CD14-positive monocyte (primary cell): ENCODE data around the gene PTPRN2. TPM values are rescaled to one million over a fixed set of nuclear protein-coding genes. Genes with fewer than 3 reads are reported as not detected.
"Not testable (repeated sequence)": the region's sequence is repeated elsewhere in the genome, so short reads cannot be mapped to it uniquely, and the experiment has no call there.

Experiments used
- DNase-seq, 3 donors: peaks; one replicate each; pipeline ENCODE4 v3.0.0-alpha.2; 2011 to 2022
- H2AFZ ChIP-seq: 2 replicates; pipeline ENCODE4 v1.6.0; 2012; ENCODE audit warnings: mild to moderate bottlenecking, low read depth, low read length, inconsistent platforms; ENCODE audit not compliant: insufficient read depth, poor library complexity, severe bottlenecking
- H3K27ac ChIP-seq, 2 donors: 1 replicate in 1 of 2; 2 replicates in 1 of 2; pipeline ENCODE4 v1.5.1; 2012 to 2013; ENCODE audit warnings: low read length in 2 of 2, control low read depth in 1 of 2, inconsistent platforms in 1 of 2, low read depth in 1 of 2, mild to moderate bottlenecking in 1 of 2
- H3K27me3 ChIP-seq, 2 donors: one replicate each; pipeline versions ENCODE4 v1.6.0 to v1.6.1; 2011 to 2013; ENCODE audit warnings: low read length in 2 of 2; ENCODE audit not compliant: control insufficient read depth in 2 of 2, insufficient read depth in 2 of 2
- H3K36me3 ChIP-seq, 2 donors: replicated peaks in 1 of 2; 1 replicate in 1 of 2; 2 replicates in 1 of 2; pipeline versions ENCODE4 v1.5.1 to v1.6.1; 2012 to 2013; ENCODE audit warnings: low read length in 2 of 2, control low read depth in 1 of 2, inconsistent platforms in 1 of 2, mild to moderate bottlenecking in 1 of 2; ENCODE audit not compliant: insufficient read depth in 2 of 2, control insufficient read depth in 1 of 2
- H3K4me1 ChIP-seq, 2 donors: 1 replicate in 1 of 2; 2 replicates in 1 of 2; pipeline versions ENCODE4 v1.5.1 to v1.6.1; 2012 to 2013; ENCODE audit warnings: low read length in 2 of 2, control low read depth in 1 of 2, inconsistent platforms in 1 of 2, mild to moderate bottlenecking in 1 of 2, moderate library complexity in 1 of 2; ENCODE audit not compliant: insufficient read depth in 2 of 2, control insufficient read depth in 1 of 2
- H3K4me2 ChIP-seq: replicated peaks from 2 replicates; pipeline ENCODE3; 2012; ENCODE audit warnings: low read length, moderate library complexity, mild to moderate bottlenecking; ENCODE audit not compliant: poor library complexity, severe bottlenecking; ENCODE audit errors: extremely low read depth
- H3K4me3 ChIP-seq, 3 experiments: fragments of 200-600 bp in 1 of 3; sonication (generic) in 1 of 3; replicated peaks in 1 of 3; 1 replicate in 2 of 3; 2 replicates in 1 of 3; pipeline ENCODE4 v1.5.1; 2011 to 2013; ENCODE audit warnings: low read length in 3 of 3, mild to moderate bottlenecking in 3 of 3, control low read depth in 2 of 3, low read depth in 2 of 3, inconsistent platforms in 1 of 3, moderate library complexity in 1 of 3
- H3K79me2 ChIP-seq: 2 replicates; pipeline ENCODE4 v1.6.0; 2012; ENCODE audit warnings: mild to moderate bottlenecking, control low read depth, inconsistent platforms, low read length, moderate library complexity; ENCODE audit not compliant: insufficient read depth
- H3K9ac ChIP-seq: 2 replicates; pipeline ENCODE4 v1.6.0; 2017; ENCODE audit warnings: low read length, mild to moderate bottlenecking; ENCODE audit not compliant: insufficient read depth, poor library complexity, severe bottlenecking
- H3K9me3 ChIP-seq, 2 donors: replicated peaks in 1 of 2; 1 replicate in 1 of 2; 2 replicates in 1 of 2; pipeline versions ENCODE4 v1.5.1 to v1.6.1; 2012 to 2013; ENCODE audit warnings: low read length in 2 of 2, control low read depth in 1 of 2; ENCODE audit not compliant: control insufficient read depth in 1 of 2, insufficient read depth in 1 of 2
- H4K20me1 ChIP-seq: 2 replicates; pipeline ENCODE4 v1.6.0; 2012; ENCODE audit warnings: mild to moderate bottlenecking, low read length, control low read depth, moderate library complexity; ENCODE audit not compliant: insufficient read depth
- H3K27ac Mint-ChIP-seq, 7 donors: one replicate each; pipeline ENCODE4 v1.8.0; 2020; ENCODE audit warnings: mild to moderate bottlenecking in 7 of 7, mixed read lengths in 7 of 7, moderate library complexity in 6 of 7, inconsistent platforms in 2 of 7
- H3K27me3 Mint-ChIP-seq, 3 donors: one replicate each; pipeline ENCODE4 v1.8.0; 2021 to 2022; ENCODE audit warnings: low read depth in 3 of 3, mild to moderate bottlenecking in 3 of 3, mixed read lengths in 3 of 3, moderate library complexity in 3 of 3, inconsistent platforms in 1 of 3
- H3K36me3 Mint-ChIP-seq, 2 donors: one replicate each; pipeline ENCODE4 v1.8.0; 2020; ENCODE audit warnings: mixed read lengths in 2 of 2, inconsistent platforms in 1 of 2, mild to moderate bottlenecking in 1 of 2
- H3K4me1 Mint-ChIP-seq: one replicate; pipeline ENCODE4 v1.8.0; 2020; ENCODE audit warnings: mild to moderate bottlenecking, mixed read lengths
- H3K4me3 Mint-ChIP-seq, 2 donors: one replicate each; pipeline ENCODE4 v1.8.0; 2020; ENCODE audit warnings: mild to moderate bottlenecking in 2 of 2, mixed read lengths in 2 of 2, moderate library complexity in 1 of 2
- H3K9me3 Mint-ChIP-seq, 7 donors: one replicate each; pipeline ENCODE4 v1.8.0; 2020 to 2022; ENCODE audit warnings: mixed read lengths in 7 of 7, mild to moderate bottlenecking in 6 of 7, moderate library complexity in 6 of 7, inconsistent platforms in 2 of 7
- CTCF ChIP-seq: fragments of 200-600 bp; IDR thresholded peaks from one replicate; pipeline ENCODE4 v1.8.0; 2022; ENCODE audit warnings: antibody characterized with exemption, mild to moderate bottlenecking
- WGBS: methylation state at CpG from one replicate; pipeline ENCODE4 v1.1.5; 2013; ENCODE audit warnings: missing lambda C conversion rate; ENCODE audit not compliant: insufficient coverage; 5-methylcytosine and 5-hydroxymethylcytosine counted together
- intact Hi-C, 2 donors: fragments of 100-400 bp; cut with micrococcal nuclease; formaldehyde crosslinking; loops; one replicate each; pipeline versions ENCODE4 v1.15.0 to v1.15.1; 2023
- polyA plus RNA-seq, 3 donors: library from polyadenylated mRNA; depleted of rRNA in 1 of 3; unstranded in 2 of 3; stranded (reverse) in 1 of 3; fragments of 300-500 nt in 2 of 3; fragments of >200 nt in 1 of 3; fragmentation: Illumina TruSeq in 2 of 3; gene quantifications; 1 replicate in 2 of 3; 2 replicates in 1 of 3; pipeline ENCODE4 v1.2.3, GENCODE V29; 2012 to 2021

The PTPRN2 gene
- polyA plus RNA-seq, 3 donors: 0.25 to 1.4 (median 0.97) TPM

GRCh38 chr7:158350166-158350900, 237.3 kb downstream of the PTPRN2 start:
- Histone ChIP-seq H3K4me3 (no peak overlapping the region), H3K27ac (no peak overlapping the region), H2AFZ (no peak overlapping the region), H3K4me1 (no peaks in the 10 kb centered on the region), H3K9me3 (no peaks in the 10 kb centered on the region), H3K79me2 (no peaks in the 10 kb centered on the region), H3K4me2 (no peak overlapping the region), H3K9ac (no peak overlapping the region), H4K20me1 (no peaks in the 10 kb centered on the region), H3K27me3 (no peaks in the 10 kb centered on the region), H3K36me3 (no peaks in the 10 kb centered on the region)
- peaks cover 0 to 7% (median 5%) of the 10 kb centered on the region in 7 donors for H3K9me3 Mint-ChIP-seq
- 95% methylated on average over 11 of the region's 12 CpGs for WGBS
- H3K4me3 Mint-ChIP-seq: no peak overlapping the region
- H3K27me3 Mint-ChIP-seq: no peaks in the 10 kb centered on the region
- H3K27ac Mint-ChIP-seq: no peak overlapping the region
- TF ChIP-seq CTCF: no peak
- H3K36me3 Mint-ChIP-seq: no peaks in the 10 kb centered on the region
- no peak for DNase-seq
- intact Hi-C loops: no loop called here
- H3K4me1 Mint-ChIP-seq: no peaks in the 10 kb centered on the region

- intact Hi-C loops: no loop called here
- Mint-ChIP-seq H3K4me3 (no peak overlapping the region), H3K9me3 (peaks cover 0 to 9% (median 5%) of the 10 kb centered on the region in 7 donors)
Measured at GRCh38 chr7:158348446-158348845, 239.2 kb downstream of the PTPRN2 start.

GRCh38 chr7:158348039-158348438, 239.6 kb downstream of the PTPRN2 start:
- peaks cover 0 to 13% of the 10 kb centered on the region in 2 donors for H3K9me3 ChIP-seq
- H3K79me2 ChIP-seq, H3K4me1 ChIP-seq, H3K4me2 ChIP-seq, H3K27me3 ChIP-seq, H3K36me3 ChIP-seq, H3K27me3 Mint-ChIP-seq, H3K4me1 Mint-ChIP-seq, H3K9ac ChIP-seq, H4K20me1 ChIP-seq, H3K36me3 Mint-ChIP-seq, DNase-seq, H2AFZ ChIP-seq, H3K4me3 ChIP-seq, intact Hi-C loops, H3K27ac ChIP-seq, H3K4me3 Mint-ChIP-seq: not testable (repeated sequence)
- Mint-ChIP-seq H3K9me3 (peaks cover 0 to 11% (median 8%) of the 10 kb centered on the region in 7 donors), H3K27ac (peak overlapping the region in 1 of 7 donors; percentile 50)
- WGBS: no CpG with 5 or more reads among the region's 4 CpGs

More at GRCh38 chr7:158348446-158348845, 239.2 kb downstream of the PTPRN2 start:
- Mint-ChIP-seq H3K36me3 (no peaks in the 10 kb centered on the region), H3K4me1 (no peaks in the 10 kb centered on the region), H3K27ac (no peak overlapping the region), H3K27me3 (no peaks in the 10 kb centered on the region)
- TF ChIP-seq CTCF: no peak
- DNase-seq: no peak
- Histone ChIP-seq H3K9ac (no peak overlapping the region), H3K27ac (no peak overlapping the region), H3K36me3 (no peaks in the 10 kb centered on the region), H3K4me1 (no peaks in the 10 kb centered on the region), H3K4me2 (no peak overlapping the region), H3K4me3 (no peak overlapping the region), H3K79me2 (no peaks in the 10 kb centered on the region), H4K20me1 (no peaks in the 10 kb centered on the region), H3K9me3 (peaks cover 0 to 9% of the 10 kb centered on the region in 2 donors), H3K27me3 (no peaks in the 10 kb centered on the region), H2AFZ (no peak overlapping the region)
- 80% methylated on average over 1 of the region's 3 CpGs for WGBS
